Spinal cord (tissue), 10 donors: ENCODE data around the gene ARHGAP15. TPM values are rescaled to one million over a fixed set of nuclear protein-coding genes. Genes with fewer than 3 reads are reported as not detected.

ENCODE experiments used
- DNase-seq, 6 donors: peaks; one replicate each; pipeline versions ENCODE4 v3.0.0 to v3.0.0-alpha.2; 2013 to 2015; ENCODE audit warnings: low spot score in 6 of 6, low read depth in 4 of 6
- H3K27ac ChIP-seq: one replicate; pipeline ENCODE4 v1.5.1; 2013; ENCODE audit warnings: low read depth, low read length, control low read depth
- H3K27me3 ChIP-seq: one replicate; pipeline ENCODE4 v1.6.1; 2013; ENCODE audit warnings: low read length; ENCODE audit not compliant: control insufficient read depth, insufficient read depth
- H3K36me3 ChIP-seq: one replicate; pipeline ENCODE4 v1.6.1; 2013; ENCODE audit warnings: low read length; ENCODE audit not compliant: control insufficient read depth, insufficient read depth
- H3K4me1 ChIP-seq: one replicate; pipeline ENCODE4 v1.6.1; 2013; ENCODE audit warnings: low read length; ENCODE audit not compliant: control insufficient read depth, insufficient read depth
- H3K4me3 ChIP-seq: one replicate; pipeline ENCODE4 v1.5.1; 2013; ENCODE audit warnings: low read depth, low read length, control low read depth
- H3K9me3 ChIP-seq: one replicate; pipeline ENCODE4 v1.6.1; 2013; ENCODE audit warnings: low read length; ENCODE audit not compliant: control insufficient read depth, insufficient read depth
- WGBS: methylation state at CpG from one replicate; pipeline ENCODE4 v1.1.5; 2013; ENCODE audit warnings: missing lambda C conversion rate; ENCODE audit not compliant: insufficient coverage; 5-methylcytosine and 5-hydroxymethylcytosine counted together
- polyA plus RNA-seq, 2 donors: library from polyadenylated mRNA; unstranded; fragments of 120-200 nt; gene quantifications; one replicate each; pipeline ENCODE4 v1.2.1, GENCODE V29; 2013; ENCODE audit not compliant: insufficient read length in 2 of 2
- total RNA-seq, 2 donors: library from RNA; depleted of rRNA in 1 of 2; stranded (reverse); fragments of 120-200 nt in 1 of 2; fragments of >200 nt in 1 of 2; gene quantifications; one replicate each; pipeline versions ENCODE4 v1.2.3 to v1.2.4, GENCODE V29; 2013 to 2014
- donor health status: healthy.

ARHGAP15 gene
- total and polyA plus RNA-seq, 4 donors, result 6.3 to 53.1 (median 12.5) TPM

DNA sequence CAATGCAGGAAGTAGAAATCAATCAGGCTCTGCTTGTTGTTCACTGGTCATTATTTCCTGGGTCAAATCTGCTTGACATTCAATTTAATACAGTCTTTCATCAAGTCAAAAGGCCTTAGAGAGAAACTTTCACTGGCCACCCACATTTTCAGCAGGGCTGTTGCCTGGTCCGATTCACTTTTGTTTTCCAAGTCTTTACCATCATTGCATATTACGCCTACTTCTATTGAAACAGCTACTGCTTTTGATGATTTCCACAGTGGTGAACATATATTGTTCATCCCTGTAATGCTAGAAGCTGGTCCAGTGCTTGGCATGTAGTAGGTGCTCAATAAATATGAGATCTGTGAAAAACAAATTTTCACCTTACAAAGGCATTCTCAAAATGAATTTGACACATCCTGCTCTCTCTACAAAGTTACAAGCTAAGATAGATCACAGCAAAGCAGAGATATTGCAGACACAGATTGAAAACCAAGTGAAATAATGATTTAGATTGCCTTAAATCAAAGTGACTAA is 600.1 kb downstream of the ARHGAP15 start:
- no peaks in the 10 kb centered on the region for H3K27me3 ChIP-seq
- no CpG with 5 or more reads among the region's 2 CpGs for WGBS
- no peaks in the 10 kb centered on the region for H3K36me3 ChIP-seq
- H3K9me3 ChIP-seq, result no peaks in the 10 kb centered on the region
- no peak overlapping the region for H3K4me3 ChIP-seq
- no peaks in the 10 kb centered on the region for H3K4me1 ChIP-seq
- H3K27ac ChIP-seq, result no peak overlapping the region
- no peak for DNase-seq

DNA sequence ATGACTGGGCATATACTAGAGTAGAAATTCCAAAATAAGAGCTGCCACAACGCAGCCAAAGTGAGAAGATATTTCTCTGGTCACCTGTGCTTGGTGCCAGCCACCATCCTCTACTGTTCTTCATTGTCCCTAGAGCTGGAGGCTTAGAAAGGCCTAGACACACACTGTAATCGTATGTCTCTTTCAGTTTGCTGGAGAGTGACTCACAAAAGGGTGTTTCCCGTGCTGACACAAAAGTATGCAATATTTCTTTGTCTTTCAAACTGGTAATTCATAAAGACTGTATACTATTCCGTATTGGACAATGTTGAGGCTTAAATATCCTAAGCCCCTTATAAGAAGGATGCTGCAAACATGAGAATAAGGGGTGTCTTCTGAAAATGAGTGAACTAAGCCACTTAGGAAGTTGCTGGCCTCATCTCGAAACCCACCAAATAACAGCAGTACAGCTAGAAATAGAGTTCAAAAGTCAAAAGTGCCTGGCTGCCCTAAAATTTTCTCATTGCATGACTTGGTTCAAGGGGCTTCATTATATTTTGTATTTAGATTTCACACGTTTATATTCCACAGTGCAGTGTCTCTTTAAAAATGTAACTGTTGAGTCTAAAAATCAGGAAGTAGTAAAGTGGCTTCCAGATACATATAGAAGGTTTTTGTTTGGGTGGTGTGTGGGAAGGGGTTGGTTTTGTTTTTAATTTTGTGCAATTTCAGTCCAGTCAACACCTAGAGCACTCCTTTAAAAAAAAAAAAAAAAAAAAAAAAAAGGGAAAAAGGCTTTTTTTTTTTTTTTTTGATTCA is 601.1 kb downstream of the ARHGAP15 start:
- H3K36me3 ChIP-seq, result no peaks in the 10 kb centered on the region
- H3K27ac ChIP-seq, result no peak overlapping the region
- no peaks in the 10 kb centered on the region for H3K27me3 ChIP-seq
- WGBS, result 100% methylated on average over 1 of the region's 6 CpGs
- no peaks in the 10 kb centered on the region for H3K4me1 ChIP-seq
- H3K4me3 ChIP-seq, result no peak overlapping the region
- no peaks in the 10 kb centered on the region for H3K9me3 ChIP-seq
- no peak for DNase-seq

DNA sequence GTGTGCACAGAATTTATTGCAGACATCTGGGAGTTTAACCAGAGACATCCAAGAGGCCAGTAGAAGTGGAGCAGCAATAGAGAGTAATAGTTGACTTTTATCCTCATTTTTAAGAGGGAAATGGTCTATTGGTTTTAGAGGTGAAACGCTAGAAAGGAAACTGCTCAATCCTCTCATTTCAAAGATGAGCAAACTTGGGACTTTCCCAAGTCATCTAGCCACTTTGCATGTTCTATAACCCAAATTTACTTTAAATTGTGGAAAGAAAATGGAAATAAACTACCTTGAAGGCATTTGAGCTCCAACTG is 601.7 kb downstream of the ARHGAP15 start:
- Histone ChIP-seq H3K9me3 (no peaks in the 10 kb centered on the region), H3K36me3 (no peaks in the 10 kb centered on the region), H3K4me3 (no peak overlapping the region), H3K27ac (no peak overlapping the region), H3K27me3 (no peaks in the 10 kb centered on the region), H3K4me1 (no peaks in the 10 kb centered on the region)
- no CpG with 5 or more reads among the region's 1 CpG for WGBS
- no peak for DNase-seq

DNA sequence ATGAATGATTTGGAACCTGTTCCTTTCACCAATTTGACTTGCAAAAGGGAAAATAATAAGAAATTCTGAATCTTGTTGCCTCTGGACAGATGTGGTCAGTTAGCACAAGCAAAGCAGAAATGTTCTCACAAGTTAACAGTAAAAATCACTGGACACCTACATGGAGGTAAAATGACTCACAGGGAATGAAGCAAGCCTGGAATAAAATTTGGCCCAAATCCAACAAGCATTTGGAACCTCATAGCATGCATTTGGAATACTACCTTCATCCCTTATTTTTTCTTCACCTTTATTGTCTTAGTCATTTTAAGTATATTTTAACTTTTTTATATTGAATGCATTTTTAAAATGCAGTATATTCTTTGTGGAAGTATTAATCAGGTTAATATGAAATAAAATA is 602.9 kb downstream of the ARHGAP15 start:
- H3K36me3 ChIP-seq, result no peaks in the 10 kb centered on the region
- no peak overlapping the region for H3K4me3 ChIP-seq
- peak in 1 of 6 donors; percentile 26 for DNase-seq
- no peaks in the 10 kb centered on the region for H3K4me1 ChIP-seq
- H3K27me3 ChIP-seq, result no peaks in the 10 kb centered on the region
- H3K9me3 ChIP-seq, result no peaks in the 10 kb centered on the region
- H3K27ac ChIP-seq, result no peak overlapping the region

DNA sequence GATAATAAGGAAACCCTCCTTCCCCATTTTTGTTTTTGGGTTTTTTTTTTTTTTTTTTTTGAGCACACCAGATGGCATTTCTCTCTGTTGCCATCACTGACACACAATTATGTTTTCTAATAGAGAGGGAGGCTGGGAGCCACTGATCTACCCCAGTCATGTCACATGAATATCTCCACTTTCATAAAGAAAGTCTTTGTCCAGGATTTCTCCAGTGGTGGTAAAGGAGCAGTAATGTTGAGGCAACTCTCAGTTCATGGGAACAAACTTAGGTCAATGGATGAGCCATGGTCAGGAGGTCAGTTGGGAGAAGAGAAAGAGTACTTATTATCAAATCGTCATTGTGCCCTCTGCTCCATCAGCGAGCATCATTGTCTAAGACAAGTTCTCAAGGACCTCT is 603.7 kb downstream of the ARHGAP15 start:
- H3K27me3 ChIP-seq, result no peaks in the 10 kb centered on the region
- WGBS, result 87% methylated on average over 2 of the region's 2 CpGs
- H3K27ac ChIP-seq, result no peak overlapping the region
- no peaks in the 10 kb centered on the region for H3K36me3 ChIP-seq
- DNase-seq, result no peak
- no peaks in the 10 kb centered on the region for H3K4me1 ChIP-seq
- H3K4me3 ChIP-seq, result no peak overlapping the region
- H3K9me3 ChIP-seq, result no peaks in the 10 kb centered on the region

DNA sequence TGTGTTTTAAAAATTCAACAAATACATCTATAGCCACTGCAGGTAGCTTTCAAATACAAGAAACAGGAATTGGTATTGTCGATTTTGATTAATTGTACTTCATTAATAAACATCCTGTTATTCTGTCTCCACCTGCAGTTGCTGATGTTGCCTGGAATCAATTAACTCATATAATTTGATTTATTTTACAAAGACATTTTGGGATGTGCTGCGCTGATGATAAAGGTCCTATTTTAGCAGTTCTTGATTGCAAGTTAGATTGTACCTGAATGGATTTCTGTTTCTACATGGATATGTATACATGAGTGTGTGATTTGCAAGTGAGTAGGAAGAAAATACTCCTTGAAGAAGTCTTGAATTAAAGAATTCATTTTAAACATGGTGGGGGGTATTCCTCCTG is 605.3 kb downstream of the ARHGAP15 start:
- H3K9me3 ChIP-seq, result no peaks in the 10 kb centered on the region
- DNase-seq, result no peak
- no peak overlapping the region for H3K4me3 ChIP-seq
- H3K27ac ChIP-seq, result no peak overlapping the region
- WGBS, result no CpG with 5 or more reads among the region's 2 CpGs
- H3K36me3 ChIP-seq, result no peaks in the 10 kb centered on the region
- H3K4me1 ChIP-seq, result no peaks in the 10 kb centered on the region
- H3K27me3 ChIP-seq, result no peaks in the 10 kb centered on the region

DNA sequence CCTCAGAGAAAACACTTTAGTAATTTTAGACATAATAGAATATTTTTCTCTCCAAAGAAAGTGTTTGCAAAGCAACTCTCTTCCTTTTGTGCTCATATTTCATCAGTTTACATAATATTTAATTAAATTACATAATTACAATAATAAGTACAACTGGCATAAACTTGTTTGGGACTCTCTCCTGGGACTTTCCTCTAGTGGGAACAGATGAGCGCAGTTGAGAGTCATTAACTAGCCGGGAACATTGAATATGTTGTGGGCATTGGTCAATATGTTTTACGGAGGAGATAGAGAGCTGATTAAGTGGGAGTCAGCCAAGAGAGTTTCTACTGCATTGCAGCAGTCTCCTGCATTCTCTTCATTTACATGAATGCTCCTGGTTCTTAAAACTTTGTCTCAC is 607.7 kb downstream of the ARHGAP15 start:
- H3K36me3 ChIP-seq, result no peaks in the 10 kb centered on the region
- WGBS, result 84% methylated on average over 3 of the region's 3 CpGs
- no peak overlapping the region for H3K4me3 ChIP-seq
- H3K27me3 ChIP-seq, result no peaks in the 10 kb centered on the region
- H3K9me3 ChIP-seq, result no peaks in the 10 kb centered on the region
- no peak overlapping the region for H3K27ac ChIP-seq
- no peak for DNase-seq
- no peaks in the 10 kb centered on the region for H3K4me1 ChIP-seq

DNA sequence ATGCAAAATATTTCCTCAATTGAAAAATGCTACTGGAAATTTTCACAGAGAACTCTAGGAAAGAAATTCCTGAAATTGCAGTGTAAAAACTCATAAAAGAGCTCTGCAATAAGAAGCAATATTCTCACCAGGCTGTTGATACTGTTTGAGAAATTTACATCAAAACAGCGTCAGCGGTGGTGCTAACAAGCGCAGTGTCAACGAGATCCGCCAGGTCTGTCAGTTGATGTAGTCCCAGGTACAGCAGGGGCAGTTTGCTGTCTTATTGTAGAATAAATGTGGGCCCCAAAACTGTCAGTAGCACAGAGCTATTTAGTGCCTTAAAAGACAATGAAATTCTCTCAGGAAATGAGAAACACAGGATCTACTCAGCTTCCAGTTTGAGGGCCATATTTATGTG is 611.2 kb downstream of the ARHGAP15 start:
- Histone ChIP-seq H3K36me3 (no peaks in the 10 kb centered on the region), H3K4me3 (no peak overlapping the region), H3K4me1 (no peaks in the 10 kb centered on the region), H3K9me3 (no peaks in the 10 kb centered on the region), H3K27ac (no peak overlapping the region), H3K27me3 (no peaks in the 10 kb centered on the region)
- WGBS, result 84% methylated on average over 5 of the region's 5 CpGs
- DNase-seq, result peak in 2 of 6 donors; percentile 20 to 31

DNA sequence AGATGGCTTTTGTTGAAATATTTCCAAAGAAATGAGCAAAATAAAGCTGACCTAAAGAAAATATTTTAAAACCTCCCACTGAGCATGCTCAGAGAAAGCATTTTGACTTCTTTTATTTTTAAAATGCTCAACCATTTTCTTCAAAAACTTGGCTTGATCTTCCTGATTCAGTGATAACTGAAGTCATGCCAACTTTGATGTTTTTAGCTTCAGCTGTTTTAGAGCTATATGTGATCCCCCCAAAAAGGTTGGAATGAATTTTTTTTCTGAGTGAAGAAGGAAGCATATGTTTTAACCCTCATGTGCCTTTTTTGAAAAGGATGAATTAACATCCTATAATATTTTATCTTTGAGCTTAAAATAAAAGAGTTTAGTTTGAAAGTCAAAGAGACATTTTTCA is 612.0 kb downstream of the ARHGAP15 start:
- Histone ChIP-seq H3K27ac (no peak overlapping the region), H3K9me3 (no peaks in the 10 kb centered on the region), H3K4me3 (no peak overlapping the region), H3K27me3 (no peaks in the 10 kb centered on the region), H3K36me3 (no peaks in the 10 kb centered on the region), H3K4me1 (no peaks in the 10 kb centered on the region)
- DNase-seq, result peak in 1 of 6 donors; percentile 83

DNA sequence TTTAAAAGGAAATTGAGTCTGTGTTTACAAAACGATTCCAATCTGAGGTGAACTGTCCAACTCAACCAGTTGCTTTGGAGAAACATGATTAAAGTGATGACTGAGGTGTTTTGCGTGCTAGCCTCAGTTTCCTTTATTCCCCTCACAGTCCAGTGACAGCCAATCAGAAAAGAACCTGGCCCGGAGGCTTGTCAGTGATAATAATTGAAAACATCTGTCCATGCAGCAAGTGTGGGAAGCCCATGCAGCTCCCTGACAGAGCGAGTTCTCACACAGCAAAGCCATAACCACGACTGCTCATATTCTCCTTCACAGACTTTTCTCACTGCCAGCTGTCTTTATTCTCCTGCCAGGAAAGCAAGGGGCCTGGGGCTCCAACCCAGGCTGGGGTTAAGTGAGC is 613.4 kb downstream of the ARHGAP15 start:
- Histone ChIP-seq H3K27me3 (no peaks in the 10 kb centered on the region), H3K36me3 (no peaks in the 10 kb centered on the region), H3K9me3 (no peaks in the 10 kb centered on the region), H3K27ac (no peak overlapping the region), H3K4me1 (no peaks in the 10 kb centered on the region), H3K4me3 (no peak overlapping the region)
- peak in 1 of 6 donors; percentile 16 for DNase-seq
- no CpG with 5 or more reads among the region's 5 CpGs for WGBS
